Gastrocnemius medialis (tissue), 4 donors: ENCODE data around the gene UTF1.

Source experiments
- CTCF ChIP-seq, 5 experiments: fragments of 450-650 bp in 3 of 5; fragments of 200-600 bp in 2 of 5; sonication (generic) in 2 of 5; IDR thresholded peaks in 4 of 5; conservative IDR thresholded peaks in 1 of 5; 1 replicate in 4 of 5; 2 replicates in 1 of 5; pipeline ENCODE4 v1.5.1; 2016 to 2019; ENCODE audit warnings: antibody characterized with exemption in 5 of 5, mild to moderate bottlenecking in 3 of 5, moderate library complexity in 3 of 5
- POLR2A ChIP-seq, 2 donors: fragments of 450-650 bp; IDR thresholded peaks; one replicate each; pipeline ENCODE4 v1.6.1; 2017; ENCODE audit warnings: antibody characterized with exemption in 2 of 2, mild to moderate bottlenecking in 2 of 2, moderate library complexity in 2 of 2

- TF ChIP-seq CTCF (IDR thresholded peaks at IDR 0.05 in 4 of 5, conservative IDR thresholded peaks at IDR 0.05 in 1 of 5) (no peak), POLR2A (IDR thresholded peaks at IDR 0.05) (no peak)
Observed at GRCh38 chr10:133266056-133266795, 36.2 kb downstream of the UTF1 start.
